Stimulated activated CD8-positive, alpha-beta memory T cell treated with anti-CD3 and anti-CD28 coated beads, Interleukin-4, amount 100 ng/mL, for 4 hours (primary cell): Measurements from ENCODE around the gene DTNA.

Experiments used
- DNase-seq, 2 donors: peaks; one replicate each; pipeline ENCODE4 v3.0.0-alpha.2; 2020; ENCODE audit warnings: low read depth in 2 of 2, low spot score in 1 of 2

Gene DTNA

DNA sequence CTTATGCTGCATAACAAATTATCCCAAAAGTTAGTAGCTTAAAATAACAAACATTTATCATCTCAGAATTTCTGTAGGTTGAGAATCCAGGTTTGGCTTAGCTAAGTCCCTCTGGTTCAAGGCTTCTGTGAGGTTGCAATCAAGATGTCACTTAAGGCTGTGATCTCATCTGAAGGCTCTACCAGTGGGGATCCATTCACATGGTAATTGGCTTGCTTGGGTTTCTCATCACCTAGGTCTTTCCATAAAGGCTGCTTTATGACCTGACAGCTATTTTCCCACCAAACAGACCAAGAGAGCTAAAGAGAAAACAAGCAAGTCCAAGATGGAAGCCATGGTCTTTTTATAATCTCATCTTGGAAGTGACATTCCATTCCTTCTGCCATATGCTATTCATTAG is 137.3 kb downstream of the DTNA start:
- no peak for DNase-seq

DNA sequence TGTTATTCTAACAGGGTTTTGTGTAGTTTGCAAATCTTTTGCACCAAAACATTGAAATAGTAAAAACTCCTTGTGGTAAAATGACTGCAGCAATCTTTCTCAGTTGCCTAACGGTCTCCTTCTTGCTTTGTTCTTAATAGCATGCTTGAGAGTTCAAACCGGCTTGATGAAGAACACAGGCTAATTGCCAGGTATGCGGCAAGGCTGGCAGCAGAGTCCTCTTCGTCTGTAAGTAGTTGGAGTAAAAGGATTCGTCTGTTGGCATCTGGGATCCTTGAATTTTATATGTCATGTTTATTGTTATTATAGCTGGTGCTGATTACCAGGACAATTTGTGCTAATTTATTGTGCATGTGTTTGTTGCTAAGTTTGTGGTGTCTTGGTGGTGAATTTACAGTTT is 138.1 kb downstream of the DTNA start:
- no peak for DNase-seq

DNA sequence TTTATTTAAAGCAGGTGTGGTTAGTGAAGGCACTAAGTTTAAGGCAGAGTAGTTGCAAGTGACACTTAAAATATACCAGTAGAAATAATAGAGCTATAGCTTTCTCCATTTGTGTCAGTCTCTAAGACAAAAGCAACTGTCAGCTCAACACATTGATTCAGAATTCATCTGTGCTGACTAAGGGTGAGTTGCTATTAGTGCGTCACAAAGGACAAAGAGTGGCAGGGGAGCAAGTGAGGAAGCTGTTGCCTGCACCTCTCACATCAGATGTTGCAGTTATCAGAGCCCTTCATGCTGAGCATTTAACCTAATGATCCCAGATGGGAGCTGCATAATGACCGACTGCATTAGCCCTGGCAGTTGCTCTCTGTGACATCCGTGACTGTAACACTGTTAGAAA is 138.6 kb downstream of the DTNA start:
- no peak for DNase-seq

GRCh38 chr18:34857320-34857719 is 147.2 kb downstream of the DTNA start:
- DNase-seq: no peak

- no peak for DNase-seq
Measured at GRCh38 chr18:34858188-34858587, 148.1 kb downstream of the DTNA start.

GRCh38 chr18:34859496-34859895 is 149.4 kb downstream of the DTNA start:
- no peak for DNase-seq

DNA sequence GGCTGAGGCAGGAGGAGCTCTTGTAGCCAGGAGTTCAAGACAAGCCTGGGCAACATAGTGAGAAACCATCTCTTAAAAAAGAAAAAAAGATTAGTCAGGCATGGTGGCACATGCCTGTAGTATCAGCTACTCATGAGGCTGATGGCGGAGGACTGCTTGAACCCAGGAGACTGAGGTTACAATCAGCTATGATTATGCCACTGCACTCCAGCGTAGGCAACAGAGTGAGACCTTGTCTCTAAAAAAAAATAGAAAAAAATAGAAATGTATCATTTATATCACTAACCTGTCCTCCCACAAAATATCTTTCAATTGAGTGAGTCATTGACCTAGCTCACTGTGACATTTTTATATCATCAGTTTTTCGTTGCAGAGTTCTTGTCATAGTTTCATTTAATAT is 152.5 kb downstream of the DTNA start:
- no peak for DNase-seq

GRCh38 chr18:34863702-34864101 is 153.6 kb downstream of the DTNA start:
- DNase-seq: no peak

GRCh38 chr18:34864836-34865497 is 154.9 kb downstream of the DTNA start:
- DNase-seq: no peak

GRCh38 chr18:34866310-34866709 is 156.2 kb downstream of the DTNA start:
- DNase-seq: no peak

DNA sequence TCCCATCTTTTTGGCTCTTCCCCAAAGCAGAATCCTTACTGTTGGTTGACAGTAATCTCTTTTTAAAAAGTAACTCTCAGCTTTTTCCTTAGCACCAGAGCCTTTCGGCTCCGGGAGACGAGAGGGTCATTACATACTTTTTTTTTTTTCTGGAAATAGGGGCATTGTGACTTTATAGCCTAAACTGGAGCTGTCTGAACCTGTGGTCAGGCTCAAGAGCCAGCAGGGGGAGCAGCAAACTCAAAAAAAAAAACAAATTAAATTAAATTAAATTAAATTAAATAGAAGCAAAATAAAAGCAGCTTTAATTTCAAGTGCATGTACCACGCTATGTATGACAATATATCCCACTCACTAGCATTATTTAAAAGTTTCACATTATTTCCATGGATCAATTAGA is 156.6 kb downstream of the DTNA start:
- DNase-seq: no peak

GRCh38 chr18:34867520-34867919 is 157.4 kb downstream of the DTNA start:
- no peak for DNase-seq

DNA sequence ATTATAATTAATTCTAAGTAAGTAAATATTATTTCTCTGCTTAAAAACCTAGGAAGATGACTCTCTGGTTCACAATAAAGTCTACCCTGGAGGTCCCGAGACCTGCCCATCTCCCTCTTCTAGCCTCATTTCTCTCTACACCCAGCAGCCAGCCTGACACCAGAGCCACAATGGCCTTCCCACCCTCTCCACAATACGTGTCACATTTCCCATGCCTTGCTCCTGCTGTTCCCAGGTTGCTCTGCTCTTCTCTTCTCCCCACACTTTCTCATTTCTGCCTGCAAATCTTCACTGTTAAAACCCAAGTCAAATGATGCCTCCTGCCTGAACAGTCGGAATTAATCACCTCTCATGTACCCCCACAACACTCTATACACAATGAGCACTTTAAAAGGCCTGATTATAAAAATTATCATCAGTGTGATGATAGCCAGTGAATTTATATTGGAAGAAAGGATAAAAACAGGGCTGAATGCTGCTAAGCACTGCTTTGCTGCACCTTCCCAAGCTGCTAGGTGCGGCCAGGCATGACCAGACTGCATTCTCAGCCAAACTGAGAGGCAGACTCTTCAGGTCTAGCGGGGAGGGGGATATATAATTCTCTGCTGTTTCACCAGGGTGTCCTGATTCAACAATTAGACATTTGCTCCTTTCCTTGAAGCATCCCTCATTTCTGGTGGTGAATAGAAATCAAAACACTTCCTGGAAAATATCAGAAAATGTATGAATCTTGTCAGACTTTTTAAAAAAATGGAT is 160.6 kb downstream of the DTNA start:
- no peak for DNase-seq

DNA sequence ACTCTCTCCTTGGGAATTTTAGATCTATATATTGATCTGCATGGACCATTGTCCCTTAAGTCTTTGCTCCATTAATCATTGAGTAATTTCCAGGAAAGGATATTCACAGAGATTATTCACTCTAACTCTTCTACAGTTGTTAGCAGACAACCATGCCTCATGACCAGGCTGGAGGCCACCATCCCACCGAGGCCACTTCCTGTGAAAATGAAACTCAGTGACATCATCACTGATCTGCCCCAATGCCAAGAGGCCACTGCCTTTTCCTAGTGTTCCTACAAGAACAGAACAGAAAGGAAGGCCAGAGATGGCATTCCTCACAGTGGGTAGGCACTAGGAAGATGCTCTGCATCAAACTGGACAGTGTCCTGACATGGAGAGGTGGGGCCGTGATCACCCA is 161.3 kb downstream of the DTNA start:
- no peak for DNase-seq

DNA sequence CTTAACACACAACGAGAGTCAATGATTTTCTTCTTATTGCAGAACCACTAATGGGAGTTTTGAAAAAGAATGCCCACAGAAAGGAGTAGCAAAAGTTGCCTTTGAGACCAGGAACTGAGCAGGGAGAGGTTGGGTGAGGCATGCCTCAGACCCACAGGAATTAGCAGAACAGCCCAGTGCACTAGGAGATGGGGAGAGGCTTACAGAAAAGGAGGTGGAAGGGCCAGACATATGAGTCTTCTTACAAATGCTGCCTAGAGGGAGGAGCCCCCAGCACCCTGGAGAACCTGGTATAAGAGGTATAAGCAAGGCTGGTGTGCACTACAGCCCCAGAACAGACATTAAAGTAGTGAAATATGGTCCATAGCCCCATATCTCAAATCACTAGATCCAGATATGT is 162.0 kb downstream of the DTNA start:
- DNase-seq: no peak

DNA sequence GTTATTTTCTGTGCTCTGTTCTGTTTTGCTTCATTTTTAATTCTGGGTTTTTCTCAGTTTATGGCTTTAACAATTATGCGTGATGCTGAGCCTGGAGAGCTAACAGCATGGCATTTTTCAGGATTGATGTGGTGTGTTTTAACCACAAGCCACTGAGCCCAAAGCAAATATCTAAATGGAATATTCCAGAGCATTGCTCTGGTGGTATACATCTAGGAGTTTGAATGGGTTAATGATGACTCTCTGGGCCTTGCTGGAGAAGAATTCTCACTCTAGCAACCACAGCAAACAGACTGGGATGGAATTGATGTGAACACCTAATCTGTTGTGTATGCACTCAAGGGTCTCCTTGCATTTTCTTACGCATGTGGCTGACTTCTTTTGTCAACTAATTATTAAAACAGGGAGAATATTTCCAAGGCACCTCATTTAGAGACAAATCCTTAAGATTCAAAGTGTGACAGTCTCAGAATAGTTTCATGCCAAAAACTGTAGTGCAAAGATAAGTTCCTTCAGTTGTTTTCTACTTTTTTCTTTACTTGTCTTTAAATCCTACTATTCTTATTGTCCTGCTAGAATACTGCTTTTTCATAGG is 164.0 kb downstream of the DTNA start:
- no peak for DNase-seq

- DNase-seq: no peak
Measured at GRCh38 chr18:34875150-34875549, 165.1 kb downstream of the DTNA start.

DNA sequence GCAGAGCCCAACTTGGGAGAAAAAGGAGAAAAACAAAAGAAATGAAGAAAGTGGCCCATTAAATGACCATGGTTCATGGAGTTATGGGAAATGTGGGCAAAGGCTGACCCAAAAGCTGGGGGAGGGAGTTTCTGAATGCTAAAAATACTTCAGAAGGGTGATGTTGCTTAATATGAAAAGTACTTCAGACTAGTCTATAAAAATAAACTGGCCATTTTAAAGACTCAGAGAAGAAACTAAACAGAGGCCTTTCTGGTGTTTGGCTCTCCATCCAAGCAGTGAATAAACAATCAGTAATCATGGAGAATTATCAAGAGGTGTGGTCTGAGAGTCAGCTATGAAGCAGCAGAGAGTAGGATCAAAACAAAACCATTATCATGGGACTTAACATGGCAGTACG is 170.3 kb downstream of the DTNA start:
- DNase-seq: no peak

DNA sequence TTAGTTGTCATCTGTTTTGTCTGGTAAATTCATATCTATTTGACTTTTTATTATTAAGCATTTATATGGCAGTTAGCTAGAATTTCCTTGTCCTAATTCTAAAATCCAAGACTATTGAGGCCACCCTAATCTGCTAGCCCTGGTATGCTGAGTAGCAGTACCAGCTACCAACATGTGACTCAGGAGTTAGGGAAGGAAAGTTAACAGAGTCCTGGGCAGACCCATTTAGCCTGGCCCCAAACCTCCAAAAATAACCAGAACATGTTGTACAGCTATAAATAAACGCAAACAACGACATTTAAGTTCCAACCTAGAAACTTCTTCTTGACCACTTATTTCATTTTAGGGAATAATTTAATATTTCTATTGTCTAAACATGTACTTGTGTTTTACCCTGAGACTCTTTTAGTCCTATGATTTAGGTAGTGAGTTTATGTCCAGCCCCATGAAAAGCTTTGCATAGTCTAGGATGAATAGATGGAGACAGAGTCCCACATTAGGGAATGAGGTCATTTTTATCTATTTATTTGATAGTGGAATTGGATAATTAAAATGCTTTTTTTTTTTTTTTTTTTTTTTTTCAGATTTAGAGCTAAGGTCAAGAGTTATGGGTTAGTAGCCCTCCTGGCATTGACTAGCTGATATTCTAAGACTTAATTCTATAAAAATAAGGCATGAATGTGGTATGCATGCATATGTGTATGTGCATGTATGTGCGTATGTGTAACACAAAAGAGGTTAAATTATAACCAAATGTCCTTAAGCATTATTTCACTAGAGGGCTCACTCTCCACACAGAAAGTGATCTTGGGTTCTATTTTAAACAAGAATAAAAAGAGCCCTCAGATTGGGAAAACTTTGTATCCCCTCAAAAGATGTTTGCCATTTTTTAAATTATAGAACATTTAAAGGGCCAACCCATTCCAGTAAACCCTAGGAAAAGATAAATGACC is 171.1 kb downstream of the DTNA start:
- no peak for DNase-seq

GRCh38 chr18:34884436-34884835 is 174.3 kb downstream of the DTNA start:
- no peak for DNase-seq

GRCh38 chr18:34886177-34886576 is 176.1 kb downstream of the DTNA start:
- no peak for DNase-seq
